HG02973 (cell line): ENCODE results near the gene TMTC4.
"Not testable (repeated sequence)": the region's sequence is repeated elsewhere in the genome, so short reads cannot be mapped to it uniquely, and the experiment has no call there.

Experiments
- ATAC-seq: cut with Tn5 transposase; IDR thresholded peaks from one replicate; pipeline ENCODE4 v1.9.1; 2021; ENCODE audit warnings: moderate library complexity; ENCODE audit not compliant: unreplicated experiment

The TMTC4 gene

DNA sequence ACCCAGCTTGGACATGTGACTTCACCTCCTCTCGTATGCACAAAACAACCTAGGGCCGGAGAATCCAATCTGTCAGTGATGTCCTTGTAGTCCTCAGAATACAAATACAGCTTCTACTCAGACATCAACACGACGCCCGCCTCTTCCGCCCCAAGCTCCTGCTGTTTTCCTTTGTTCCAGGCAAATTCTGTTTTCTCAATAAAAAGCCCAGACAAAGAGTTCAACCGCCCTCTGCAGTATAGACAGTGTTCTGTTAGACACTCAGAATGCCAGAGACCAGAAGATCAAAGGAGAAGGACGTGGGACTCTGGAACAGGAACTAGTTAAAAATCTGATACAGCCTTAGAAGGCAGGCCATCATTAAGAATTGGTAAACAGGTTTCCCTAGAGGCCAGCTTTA lies 44.0 kb downstream of the TMTC4 start:
- ATAC-seq = no peak

GRCh38 chr13:100627120-100627519 lies 47.5 kb downstream of the TMTC4 start:
- ATAC-seq = no peak

GRCh38 chr13:100625447-100625846 lies 49.1 kb downstream of the TMTC4 start:
- no peak for ATAC-seq

GRCh38 chr13:100620792-100621191 lies 53.8 kb downstream of the TMTC4 start:
- no peak for ATAC-seq

DNA sequence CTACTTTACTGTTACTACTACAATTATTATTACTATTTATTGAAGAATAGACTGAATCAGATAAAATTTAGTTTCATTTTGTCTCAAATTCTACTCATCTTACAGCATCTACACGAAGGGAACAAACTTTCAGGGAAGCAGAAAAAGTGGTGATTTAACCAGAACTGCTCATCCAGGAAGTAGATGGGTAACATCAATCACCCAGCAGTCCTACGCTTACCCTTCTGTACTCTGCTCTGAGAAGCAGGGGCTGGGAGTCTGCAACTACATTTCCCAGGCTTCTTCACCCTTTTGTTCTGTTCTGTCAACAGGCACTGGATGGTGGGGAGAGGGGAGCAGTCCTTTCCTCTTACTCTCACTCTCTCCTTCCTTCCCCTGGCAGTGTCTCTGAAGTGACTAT lies 54.7 kb downstream of the TMTC4 start:
- no peak for ATAC-seq

- ATAC-seq = not testable (repeated sequence)
These were observed 55.7 kb downstream of the TMTC4 start for GRCh38 chr13:100618897-100619296.

DNA sequence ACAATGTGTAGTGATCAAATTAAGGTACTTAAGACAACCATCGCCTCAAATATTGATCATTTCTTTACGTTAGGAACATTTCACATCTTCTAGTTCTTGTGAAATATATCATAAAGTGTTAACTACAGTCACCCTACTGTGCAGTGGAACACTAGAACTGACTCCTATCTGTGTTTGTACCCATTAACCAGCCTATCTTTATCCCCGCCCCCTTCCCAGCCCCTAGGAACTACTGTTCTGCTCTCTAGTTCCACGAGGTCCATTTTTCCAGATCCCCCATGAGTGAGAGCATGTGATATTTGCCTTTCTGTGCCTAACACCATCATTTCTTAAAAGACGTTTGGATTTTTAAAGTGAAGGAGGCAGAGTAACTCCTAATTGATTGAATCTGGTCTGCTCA lies 61.6 kb downstream of the TMTC4 start:
- no peak for ATAC-seq

DNA sequence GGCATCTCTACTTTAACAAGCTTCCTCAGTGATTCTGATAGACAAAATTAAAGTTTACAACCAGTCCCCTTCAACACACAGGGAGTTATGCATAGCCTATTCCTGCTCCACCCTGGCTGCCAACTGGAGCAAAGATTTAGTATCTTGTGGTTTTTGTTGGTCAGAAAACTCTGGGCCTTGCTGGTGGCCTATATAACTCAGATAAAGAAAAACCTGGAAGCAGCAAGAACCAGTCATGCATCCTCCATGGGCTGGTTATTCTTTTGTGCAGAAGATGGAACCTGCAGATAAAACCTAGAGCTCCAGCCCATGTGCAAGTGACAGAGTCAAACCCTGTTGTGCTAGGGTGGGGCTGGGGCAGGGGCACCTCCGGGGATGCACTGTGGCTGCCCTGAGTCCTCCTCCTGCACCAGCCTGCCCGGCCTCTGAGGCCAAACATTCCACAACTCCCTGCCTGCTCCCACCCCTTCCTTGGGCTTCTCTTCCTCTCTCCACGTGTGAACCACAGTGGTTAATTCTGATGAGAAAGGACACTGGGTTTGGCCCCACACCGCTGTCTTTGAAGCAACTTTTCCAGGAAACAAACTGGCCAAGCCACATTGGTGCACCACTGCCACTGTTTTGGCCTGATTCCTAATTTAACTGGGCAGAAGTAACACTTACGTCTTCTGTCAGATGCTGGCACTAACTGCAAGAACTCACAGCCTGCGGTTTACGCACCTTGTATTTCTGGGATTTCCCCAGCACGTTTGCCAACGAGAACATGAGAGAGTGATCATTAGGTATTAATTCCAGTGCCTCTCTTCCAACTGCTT lies 62.7 kb downstream of the TMTC4 start:
- ATAC-seq = no peak

DNA sequence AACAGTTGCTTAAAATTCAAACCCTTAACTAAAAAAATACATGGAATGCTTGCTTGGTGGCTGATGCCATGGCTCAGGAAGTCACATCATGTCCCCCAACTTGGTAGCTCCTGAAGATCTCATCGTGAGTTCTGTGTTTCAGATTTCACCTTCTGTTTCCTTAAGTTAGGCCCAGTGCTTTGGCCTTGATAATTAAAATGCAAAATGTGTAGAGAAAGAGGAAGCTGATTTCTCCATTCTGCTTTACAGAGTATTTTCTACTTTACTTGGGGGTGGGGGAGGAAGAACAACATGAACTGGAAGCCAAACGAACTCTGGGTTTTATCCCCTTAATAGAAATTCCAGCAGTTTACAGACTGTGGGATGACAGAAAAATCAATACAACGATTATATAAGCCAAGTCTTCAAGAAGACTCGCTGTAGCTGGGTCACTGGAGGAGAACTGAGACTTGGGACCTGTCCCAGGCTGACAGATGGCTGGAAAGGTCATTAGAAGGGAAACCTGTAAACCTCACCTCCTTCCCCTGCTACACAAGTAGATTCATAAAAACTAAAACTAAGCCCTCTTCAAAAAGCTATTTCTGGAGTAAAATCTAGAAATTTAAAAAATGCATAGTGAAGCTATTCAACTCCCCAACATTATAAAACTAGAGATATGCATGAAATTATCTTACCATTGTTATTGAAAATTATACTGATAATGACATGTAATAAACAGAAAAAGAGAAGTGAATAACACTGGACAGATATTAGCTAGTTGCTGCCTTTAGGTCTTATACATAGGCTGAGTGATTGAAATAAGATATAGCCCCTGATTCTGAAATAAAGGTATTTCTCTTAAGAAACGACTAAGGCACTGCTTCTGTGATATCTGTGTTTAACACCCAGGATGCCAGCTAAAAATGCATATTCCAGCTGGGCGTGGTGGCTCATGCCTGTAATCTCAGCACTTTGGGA lies 63.9 kb downstream of the TMTC4 start:
- ATAC-seq = no peak

DNA sequence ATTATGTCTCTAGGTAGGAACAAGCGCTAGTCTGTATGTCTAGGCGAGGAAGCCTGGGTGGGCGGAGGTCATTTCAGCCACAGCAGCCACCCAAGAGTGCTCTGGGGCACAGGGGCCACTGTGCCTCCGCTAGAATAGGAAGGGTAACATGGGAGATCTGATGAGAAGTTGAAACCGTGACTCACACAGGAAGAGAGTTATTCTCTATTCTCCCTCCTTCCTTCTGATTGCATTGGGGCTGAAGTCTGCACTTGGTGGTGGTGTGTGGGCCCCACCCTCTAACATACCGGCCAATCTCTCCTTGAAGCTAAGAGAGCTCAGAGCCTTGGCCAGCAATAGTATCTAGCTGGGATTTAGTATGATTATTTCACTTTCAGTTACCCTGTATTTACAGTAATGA lies 65.7 kb downstream of the TMTC4 start:
- ATAC-seq = peak; percentile 72

- ATAC-seq = no peak
These were observed 66.1 kb downstream of the TMTC4 start for GRCh38 chr13:100608489-100608888.

DNA sequence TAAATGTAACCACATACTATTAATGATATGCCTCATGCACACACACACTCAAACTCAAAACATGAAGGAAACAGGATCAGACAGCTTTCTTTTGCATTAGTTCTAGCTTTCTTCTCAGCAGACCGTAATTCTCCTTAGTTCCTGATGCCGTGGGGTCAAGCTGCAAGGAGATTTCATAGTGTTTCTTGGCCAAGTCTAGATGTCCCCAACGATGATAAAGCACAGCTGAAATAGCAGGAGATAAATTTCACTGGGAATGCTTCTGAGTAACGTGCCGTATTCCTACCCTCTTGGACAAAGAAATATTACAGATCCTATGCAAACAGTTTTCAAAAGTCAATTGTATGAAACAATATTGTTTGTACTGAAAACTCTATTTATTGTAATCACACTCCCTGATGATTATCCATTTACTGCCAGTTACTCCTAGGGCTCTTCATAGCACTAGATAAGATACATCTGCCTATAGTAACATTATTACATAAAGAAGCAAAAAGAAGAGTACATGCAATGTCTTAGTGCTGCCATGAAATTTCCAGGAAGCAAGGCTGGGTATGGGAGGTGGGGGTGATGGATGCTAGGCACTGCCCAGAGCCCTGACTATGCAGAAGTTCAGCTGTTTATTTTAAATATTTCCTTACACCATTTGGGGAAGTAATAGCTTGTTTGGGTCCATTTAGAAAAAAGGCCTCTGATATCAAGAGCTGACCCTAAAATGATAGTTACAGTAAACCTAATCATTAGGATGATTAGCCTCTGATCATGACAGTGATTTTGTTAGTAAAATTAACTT lies 69.5 kb downstream of the TMTC4 start:
- no peak for ATAC-seq

- no peak for ATAC-seq
These were observed 72.0 kb downstream of the TMTC4 start for GRCh38 chr13:100602493-100603111.

DNA sequence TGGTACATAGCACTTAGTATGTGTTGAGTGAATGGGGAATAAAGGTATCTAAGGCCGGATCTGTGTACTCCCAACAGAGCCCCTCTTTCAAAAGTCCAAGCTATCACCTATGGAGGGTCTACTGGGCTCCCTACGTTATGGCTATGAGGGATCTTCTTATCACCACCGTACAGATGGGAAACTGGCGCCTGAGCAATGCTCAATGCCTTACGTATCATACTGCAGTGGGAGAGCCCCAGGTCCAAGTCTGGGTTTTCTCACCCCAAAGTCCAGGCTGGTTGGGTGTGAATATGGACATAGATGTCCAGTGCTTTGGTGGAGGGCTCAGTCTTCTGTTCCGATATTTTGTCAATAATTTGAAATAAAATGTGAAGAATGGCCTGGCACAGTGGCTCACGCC lies 72.9 kb downstream of the TMTC4 start:
- ATAC-seq = no peak

DNA sequence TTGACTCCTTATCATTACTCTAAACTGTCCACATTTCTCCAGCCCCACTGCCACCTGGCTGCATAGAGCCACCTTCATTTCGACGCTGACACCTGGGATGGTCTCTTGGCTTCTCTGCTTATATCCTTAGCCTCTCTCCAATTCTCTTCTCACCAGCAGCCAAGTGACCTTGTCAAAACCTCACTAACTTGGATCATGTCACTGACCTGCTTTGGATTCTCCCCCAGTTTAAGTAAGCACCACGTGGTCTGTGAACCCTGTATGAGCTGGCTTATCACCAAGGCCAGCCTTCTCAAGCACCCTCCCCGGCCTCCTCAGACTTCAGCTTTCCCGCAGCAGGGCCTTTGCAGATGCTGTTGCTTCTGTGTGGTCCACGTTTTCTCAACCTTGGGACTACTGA lies 73.7 kb downstream of the TMTC4 start:
- no peak for ATAC-seq

DNA sequence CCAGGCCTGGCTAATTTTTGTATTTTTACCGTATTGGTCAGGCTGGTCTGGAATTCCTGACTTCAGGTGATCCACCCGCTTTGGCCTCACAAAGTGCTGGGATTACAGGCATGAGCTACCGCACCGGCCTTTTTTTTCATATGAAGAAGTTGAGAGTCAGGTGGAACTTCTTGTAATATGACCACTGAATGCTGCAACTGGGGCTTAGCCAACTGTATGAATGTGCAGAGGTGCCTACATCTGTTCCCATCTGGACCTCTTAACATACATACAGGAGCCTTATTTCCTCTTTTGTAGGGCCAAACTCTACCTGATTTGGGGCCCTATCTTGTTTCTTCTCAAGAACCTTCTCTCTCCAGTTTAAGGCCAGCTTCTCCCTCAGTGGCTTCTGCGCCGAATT lies 74.1 kb downstream of the TMTC4 start:
- no peak for ATAC-seq

DNA sequence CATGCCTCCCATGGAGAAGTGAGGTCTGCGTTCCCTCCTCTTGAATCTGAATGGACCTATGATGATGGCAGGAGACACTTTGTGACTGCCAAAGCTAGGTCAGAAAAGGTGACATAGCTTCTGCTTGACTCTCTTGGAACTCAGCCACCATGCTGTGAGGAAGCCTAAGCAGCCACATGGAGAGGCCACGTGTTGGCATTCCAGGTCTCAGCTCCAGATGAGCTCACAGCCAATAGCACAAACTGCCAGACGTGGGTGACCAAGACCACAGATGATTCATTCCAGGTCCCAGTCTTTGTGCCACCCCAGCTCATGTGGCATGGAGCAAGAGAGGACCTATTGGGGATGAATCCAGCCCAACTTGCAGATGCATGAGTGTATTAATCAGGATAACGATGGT lies 77.3 kb downstream of the TMTC4 start:
- ATAC-seq = no peak

GRCh38 chr13:100596516-100596915 lies 78.1 kb downstream of the TMTC4 start:
- no peak for ATAC-seq

- no peak for ATAC-seq
These were observed 79.9 kb downstream of the TMTC4 start for GRCh38 chr13:100594731-100595130.

GRCh38 chr13:100594255-100594654 lies 80.3 kb downstream of the TMTC4 start:
- ATAC-seq = no peak
